ENCODE results near the gene TBRG4.

The TBRG4 gene

DNA sequence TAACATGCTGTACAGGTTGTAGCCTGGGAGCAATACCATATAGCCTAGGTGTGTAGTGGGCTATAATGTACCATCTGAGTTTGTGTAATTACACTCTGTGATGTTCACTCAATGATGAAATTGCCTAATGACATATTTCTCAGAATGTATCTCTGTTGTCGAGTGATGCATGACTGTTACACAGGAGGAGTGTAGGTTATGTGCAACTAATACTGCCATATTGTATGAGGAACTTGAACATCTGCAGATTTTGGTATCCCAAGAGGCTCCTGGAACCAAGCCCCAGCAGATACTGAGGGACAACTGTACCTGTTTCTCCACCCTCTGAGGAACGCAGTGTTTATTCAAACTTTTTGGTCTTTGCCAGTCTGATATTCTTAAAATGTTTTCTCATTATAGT is 61.3 kb downstream of the TBRG4 start:
- DNase-seq: no peak

Measured in NCI-H510A treated with DMSO at 0.1 percent for 48 hours (cell line).